ENCODE measurements around the gene KCND1.
A peak's percentile ranks its signal among the peaks of the same experiment; 100 is the strongest.

Gene KCND1

DNA sequence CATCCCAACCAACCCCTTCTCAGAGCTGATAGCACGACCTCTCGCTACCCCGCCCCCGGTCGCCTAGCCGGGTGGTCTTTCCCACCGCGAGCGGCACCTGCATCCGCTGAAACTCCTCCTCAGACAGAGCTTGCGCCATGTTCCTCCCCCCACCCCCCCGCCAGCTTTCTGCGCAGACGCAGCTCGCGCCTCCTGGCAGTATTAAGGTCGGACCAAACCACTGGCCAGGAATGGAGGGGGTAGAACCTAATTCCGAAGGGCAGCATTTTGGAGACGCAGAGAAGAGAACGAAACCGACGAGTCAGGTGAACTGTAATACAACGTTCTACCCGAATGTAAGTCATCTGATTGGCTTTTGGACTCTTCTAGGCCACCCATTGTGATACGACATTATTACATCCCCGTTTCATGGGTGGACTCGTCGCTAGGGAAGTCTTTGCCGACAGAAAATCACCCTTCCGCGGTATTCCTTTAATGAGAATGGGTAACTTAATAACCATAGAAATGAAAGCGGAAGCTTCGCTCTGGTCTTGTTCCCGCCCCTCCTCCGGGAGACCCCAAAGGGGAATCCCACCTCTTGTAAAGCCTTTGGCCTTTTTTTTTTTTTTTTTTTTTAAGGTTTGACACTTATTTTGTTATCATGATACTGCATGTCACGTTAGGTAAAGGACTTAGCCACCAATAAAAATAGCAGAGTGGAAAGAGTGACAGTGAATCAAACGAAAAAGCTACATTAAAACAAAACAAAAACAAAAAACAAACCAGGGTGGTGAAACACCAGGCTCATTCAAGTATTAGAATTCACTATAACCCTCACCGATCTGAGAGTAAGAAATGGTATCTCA is 30.7 kb upstream of the KCND1 start, which contains the start of gene GRIPAP1 (continued):
- TF ChIP-seq ZNF843 (tag by site-specific recombination; IDR thresholded peaks at IDR 0.05) (no peak), ZNF510 (tag by site-specific recombination; IDR thresholded peaks at IDR 0.05; ENCODE audit: insufficient replicate concordance) (no peak), ZNF10 (tag by site-specific recombination; IDR thresholded peaks at IDR 0.05) (no peak), ZNF544 (tag by site-specific recombination; IDR thresholded peaks at IDR 0.05) (no peak), ZNF518A (tag by site-specific recombination; conservative IDR thresholded peaks at IDR 0.05; ENCODE audit: low read depth) (peak; percentile 26; the same call in 1 of the 2 replicates), SP3 (tag by site-specific recombination; IDR thresholded peaks at IDR 0.05) (peak; percentile 64), BCL11A (tag by site-specific recombination; IDR thresholded peaks at IDR 0.05; ENCODE audit: low read depth) (no peak), ZNF138 (tag by site-specific recombination; IDR thresholded peaks at IDR 0.05; ENCODE audit: borderline replicate concordance) (no peak), ZNF391 (tag by site-specific recombination; IDR thresholded peaks at IDR 0.05; ENCODE audit: borderline replicate concordance, low read depth) (no peak), KLF10 (tag by site-specific recombination; IDR thresholded peaks at IDR 0.05) (peak; percentile 37; the same call in 1 of the 2 replicates), ZNF24 (tag by site-specific recombination; IDR thresholded peaks at IDR 0.05) (no peak), KLF9 (tag by site-specific recombination; IDR thresholded peaks at IDR 0.05; ENCODE audit: low read depth) (peak; percentile 29; the same call in 1 of the 2 replicates), ZNF629 (tag by site-specific recombination; IDR thresholded peaks at IDR 0.05) (0 out of 2 replicates have a peak, but pooled peaks have one; percentile 33)
- TF ChIP-seq, protein P1, sequence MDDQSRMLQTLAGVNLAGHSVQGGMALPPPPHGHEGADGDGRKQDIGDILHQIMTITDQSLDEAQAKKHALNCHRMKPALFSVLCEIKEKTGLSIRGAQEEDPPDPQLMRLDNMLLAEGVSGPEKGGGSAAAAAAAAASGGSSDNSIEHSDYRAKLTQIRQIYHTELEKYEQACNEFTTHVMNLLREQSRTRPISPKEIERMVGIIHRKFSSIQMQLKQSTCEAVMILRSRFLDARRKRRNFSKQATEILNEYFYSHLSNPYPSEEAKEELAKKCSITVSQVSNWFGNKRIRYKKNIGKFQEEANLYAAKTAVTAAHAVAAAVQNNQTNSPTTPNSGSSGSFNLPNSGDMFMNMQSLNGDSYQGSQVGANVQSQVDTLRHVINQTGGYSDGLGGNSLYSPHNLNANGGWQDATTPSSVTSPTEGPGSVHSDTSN (CRISPR knock-in tag; IDR thresholded peaks at IDR 0.05), result no peak
- TF ChIP-seq, protein P2, sequence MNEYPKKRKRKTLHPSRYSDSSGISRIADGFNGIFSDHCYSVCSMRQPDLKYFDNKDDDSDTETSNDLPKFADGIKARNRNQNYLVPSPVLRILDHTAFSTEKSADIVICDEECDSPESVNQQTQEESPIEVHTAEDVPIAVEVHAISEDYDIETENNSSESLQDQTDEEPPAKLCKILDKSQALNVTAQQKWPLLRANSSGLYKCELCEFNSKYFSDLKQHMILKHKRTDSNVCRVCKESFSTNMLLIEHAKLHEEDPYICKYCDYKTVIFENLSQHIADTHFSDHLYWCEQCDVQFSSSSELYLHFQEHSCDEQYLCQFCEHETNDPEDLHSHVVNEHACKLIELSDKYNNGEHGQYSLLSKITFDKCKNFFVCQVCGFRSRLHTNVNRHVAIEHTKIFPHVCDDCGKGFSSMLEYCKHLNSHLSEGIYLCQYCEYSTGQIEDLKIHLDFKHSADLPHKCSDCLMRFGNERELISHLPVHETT (tag by site-specific recombination; IDR thresholded peaks at IDR 0.05), result no peak
- TF ChIP-seq, protein P3, sequence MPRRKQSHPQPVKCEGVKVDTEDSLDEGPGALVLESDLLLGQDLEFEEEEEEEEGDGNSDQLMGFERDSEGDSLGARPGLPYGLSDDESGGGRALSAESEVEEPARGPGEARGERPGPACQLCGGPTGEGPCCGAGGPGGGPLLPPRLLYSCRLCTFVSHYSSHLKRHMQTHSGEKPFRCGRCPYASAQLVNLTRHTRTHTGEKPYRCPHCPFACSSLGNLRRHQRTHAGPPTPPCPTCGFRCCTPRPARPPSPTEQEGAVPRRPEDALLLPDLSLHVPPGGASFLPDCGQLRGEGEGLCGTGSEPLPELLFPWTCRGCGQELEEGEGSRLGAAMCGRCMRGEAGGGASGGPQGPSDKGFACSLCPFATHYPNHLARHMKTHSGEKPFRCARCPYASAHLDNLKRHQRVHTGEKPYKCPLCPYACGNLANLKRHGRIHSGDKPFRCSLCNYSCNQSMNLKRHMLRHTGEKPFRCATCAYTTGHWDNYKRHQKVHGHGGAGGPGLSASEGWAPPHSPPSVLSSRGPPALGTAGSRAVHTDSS (tag by site-specific recombination; IDR thresholded peaks at IDR 0.05), result no peak

Data from HEK293 (cell line).